ENCODE results near the gene NOP14.
"Not testable (repeated sequence)": the region's sequence is repeated elsewhere in the genome, so short reads cannot be mapped to it uniquely, and the experiment has no call there.

NOP14 gene

GRCh38 chr4:2930135-2930757 lies 33.0 kb downstream of the NOP14 start:
- DNase-seq, result no peak

GRCh38 chr4:2929469-2929868 lies 33.7 kb downstream of the NOP14 start:
- no peak for DNase-seq

- no peak for DNase-seq
These were observed 34.7 kb downstream of the NOP14 start for GRCh38 chr4:2928242-2929176.

GRCh38 chr4:2927696-2928075 lies 35.5 kb downstream of the NOP14 start:
- no peak for DNase-seq

- DNase-seq, result no peak
These were observed 36.0 kb downstream of the NOP14 start for GRCh38 chr4:2927016-2927695.

GRCh38 chr4:2925931-2926860 lies 37.0 kb downstream of the NOP14 start:
- no peak for DNase-seq

- DNase-seq, result no peak
These were observed 37.7 kb downstream of the NOP14 start for GRCh38 chr4:2925496-2925895.

GRCh38 chr4:2924765-2925301 lies 38.4 kb downstream of the NOP14 start:
- no peak for DNase-seq

GRCh38 chr4:2924286-2924685 lies 38.9 kb downstream of the NOP14 start:
- DNase-seq, result no peak

- DNase-seq, result peak in 1 of 2 experiments; percentile 27
These were observed 39.5 kb downstream of the NOP14 start for GRCh38 chr4:2923668-2924173.

GRCh38 chr4:2923141-2923551 lies 40.1 kb downstream of the NOP14 start:
- no peak for DNase-seq

GRCh38 chr4:2922453-2923101 lies 40.6 kb downstream of the NOP14 start:
- DNase-seq, result not testable (repeated sequence)

- DNase-seq, result not testable (repeated sequence)
These were observed 44.5 kb downstream of the NOP14 start for GRCh38 chr4:2918714-2919113.

GRCh38 chr4:2918300-2918699 lies 44.9 kb downstream of the NOP14 start:
- DNase-seq, result not testable (repeated sequence)

- DNase-seq, result not testable (repeated sequence)
These were observed 46.5 kb downstream of the NOP14 start for GRCh38 chr4:2916696-2917095.

- no peak for DNase-seq
These were observed 47.4 kb downstream of the NOP14 start for GRCh38 chr4:2915789-2916188.

GRCh38 chr4:2914256-2915126 lies 48.7 kb downstream of the NOP14 start:
- DNase-seq, result no peak

GRCh38 chr4:2913168-2913567 lies 50.0 kb downstream of the NOP14 start:
- DNase-seq, result no peak

- no peak for DNase-seq
These were observed 51.3 kb downstream of the NOP14 start for GRCh38 chr4:2911868-2912267.

GRCh38 chr4:2910409-2910808 lies 52.8 kb downstream of the NOP14 start:
- DNase-seq, result no peak

All from cerebellar nuclear complex (tissue), 1 donor.